HG03521 (cell line): ENCODE measurements around the gene HHAT.

Experiments used
- ATAC-seq: cut with Tn5 transposase; IDR thresholded peaks from one replicate; pipeline ENCODE4 v1.9.1; 2021; ENCODE audit warnings: mild to moderate bottlenecking, moderate library complexity; ENCODE audit not compliant: unreplicated experiment

Gene HHAT

DNA sequence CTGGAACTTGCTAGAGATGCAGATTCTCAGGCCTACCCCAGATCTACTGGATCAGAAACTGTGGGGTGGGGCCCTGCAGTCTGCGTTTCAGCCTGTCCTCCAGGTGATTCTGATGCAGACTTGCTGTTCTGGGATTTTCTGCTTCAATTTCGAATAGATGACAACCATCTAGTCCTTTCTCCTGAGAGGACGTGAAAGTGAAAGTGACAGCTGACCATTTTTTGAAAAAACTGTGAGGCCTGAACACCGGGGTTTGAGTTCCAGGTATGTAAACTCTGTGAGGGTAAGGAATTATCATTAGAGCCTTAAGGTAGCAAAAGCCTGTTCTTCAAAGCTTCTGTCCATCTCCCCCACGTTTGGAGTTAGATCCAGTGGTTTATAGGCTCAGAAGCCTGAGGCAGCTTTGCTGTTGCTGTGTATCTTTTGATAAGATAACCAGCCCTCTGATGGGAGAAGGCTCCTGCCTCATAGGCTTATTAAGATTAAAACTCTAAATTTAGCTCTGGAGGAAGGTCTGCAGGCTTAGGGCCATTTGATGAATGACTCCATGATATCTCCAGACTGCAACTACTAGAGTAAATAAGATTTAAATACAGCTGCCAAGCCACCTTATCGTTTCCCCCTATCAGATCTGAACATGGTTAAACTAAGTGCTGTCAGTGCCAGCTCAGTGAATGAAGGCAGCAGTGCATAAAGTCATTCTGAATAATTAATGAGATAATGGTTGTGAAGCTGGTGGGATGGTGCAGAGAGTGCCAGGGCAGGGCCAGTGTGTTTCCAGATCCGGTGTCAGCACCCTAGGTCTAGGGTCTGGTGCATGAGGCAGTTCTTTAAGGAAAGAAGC lies 335.2 kb downstream of the HHAT start:
- ATAC-seq: no peak

DNA sequence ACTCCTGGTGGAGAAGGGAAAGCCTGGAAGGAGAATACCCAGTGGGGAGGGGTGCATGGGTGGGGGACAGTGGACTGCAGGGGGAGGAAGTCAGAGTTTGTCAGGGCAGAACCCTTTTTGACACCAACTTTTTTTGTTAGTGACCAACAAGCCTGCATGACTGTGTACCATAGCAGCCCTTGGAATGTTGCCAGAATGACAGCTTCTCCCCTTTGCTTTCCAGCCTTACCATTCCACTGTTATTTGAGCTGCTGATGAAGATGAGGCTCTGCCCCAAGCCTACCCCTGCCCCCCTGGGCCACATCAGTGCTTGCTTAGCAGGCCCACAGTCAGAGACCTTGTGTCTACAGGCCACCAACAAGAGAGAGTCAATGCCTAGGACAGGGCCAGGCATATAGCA lies 341.2 kb downstream of the HHAT start:
- no peak for ATAC-seq

GRCh38 chr1:210674151-210674550 lies 345.4 kb downstream of the HHAT start:
- ATAC-seq: no peak

GRCh38 chr1:210676539-210676938 lies 347.8 kb downstream of the HHAT start:
- ATAC-seq: no peak

DNA sequence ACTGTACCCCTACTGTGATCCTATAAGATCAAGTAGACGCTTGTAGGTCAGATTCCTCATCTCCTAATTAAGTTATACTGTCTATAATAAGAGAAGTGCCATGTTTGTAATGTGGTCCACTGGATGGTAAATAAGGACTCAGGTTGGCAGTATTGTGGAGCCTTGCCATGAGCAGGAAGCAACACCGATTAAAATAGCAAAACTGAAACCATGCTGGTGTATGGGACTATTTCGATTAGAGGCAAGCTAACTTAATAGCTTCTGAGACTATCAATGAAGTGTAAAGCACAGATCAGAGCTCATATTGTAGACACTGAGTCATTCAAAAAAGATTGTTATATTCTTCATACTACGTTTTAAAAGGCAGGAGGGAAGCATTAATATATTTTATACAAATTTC lies 348.8 kb downstream of the HHAT start:
- no peak for ATAC-seq

- ATAC-seq: no peak
Measured at GRCh38 chr1:210678306-210678705, 349.6 kb downstream of the HHAT start.

DNA sequence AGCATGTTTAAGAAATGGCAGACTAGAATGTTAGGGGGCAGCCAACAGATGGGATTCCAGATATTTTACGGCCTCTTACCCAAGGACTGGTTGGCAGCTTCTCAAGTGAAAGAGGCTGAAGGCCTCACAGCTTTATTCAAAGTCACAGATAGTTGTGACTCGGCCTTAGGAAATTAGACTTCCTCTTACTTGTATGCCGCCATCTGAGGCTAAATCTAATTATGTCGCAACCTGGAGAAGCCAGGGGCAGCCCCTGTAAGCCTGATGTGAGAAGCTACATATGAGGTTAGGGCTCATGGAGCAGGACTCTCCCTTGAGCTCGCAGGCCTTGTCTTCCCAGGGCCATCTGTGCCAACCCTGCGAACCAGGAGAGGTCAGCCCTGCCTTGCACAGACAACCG lies 352.5 kb downstream of the HHAT start:
- no peak for ATAC-seq

GRCh38 chr1:210683403-210684047 lies 354.8 kb downstream of the HHAT start:
- ATAC-seq: no peak

GRCh38 chr1:210684466-210685294 lies 356.0 kb downstream of the HHAT start:
- ATAC-seq: peak; percentile 77

DNA sequence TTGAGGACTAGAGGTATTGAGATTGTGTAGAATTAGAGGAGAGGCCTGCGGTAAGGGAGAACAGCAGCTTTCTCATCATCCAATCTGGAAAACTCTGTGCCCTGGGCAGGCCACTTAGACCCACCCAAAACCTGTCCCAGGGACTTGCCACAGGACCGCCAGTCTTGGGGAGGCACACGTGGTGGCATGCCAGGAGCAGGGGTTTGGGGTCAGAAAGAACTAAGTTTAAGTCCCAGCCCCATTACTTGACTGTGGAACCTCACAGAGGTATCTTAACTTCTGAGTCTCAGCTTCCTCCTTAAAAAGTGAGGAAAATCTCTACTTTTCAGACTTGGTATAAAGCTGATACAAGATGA lies 356.6 kb downstream of the HHAT start:
- no peak for ATAC-seq

- ATAC-seq: no peak
Measured at GRCh38 chr1:210686841-210687240, 358.1 kb downstream of the HHAT start.

GRCh38 chr1:210687582-210688279 lies 359.0 kb downstream of the HHAT start:
- ATAC-seq: no peak

DNA sequence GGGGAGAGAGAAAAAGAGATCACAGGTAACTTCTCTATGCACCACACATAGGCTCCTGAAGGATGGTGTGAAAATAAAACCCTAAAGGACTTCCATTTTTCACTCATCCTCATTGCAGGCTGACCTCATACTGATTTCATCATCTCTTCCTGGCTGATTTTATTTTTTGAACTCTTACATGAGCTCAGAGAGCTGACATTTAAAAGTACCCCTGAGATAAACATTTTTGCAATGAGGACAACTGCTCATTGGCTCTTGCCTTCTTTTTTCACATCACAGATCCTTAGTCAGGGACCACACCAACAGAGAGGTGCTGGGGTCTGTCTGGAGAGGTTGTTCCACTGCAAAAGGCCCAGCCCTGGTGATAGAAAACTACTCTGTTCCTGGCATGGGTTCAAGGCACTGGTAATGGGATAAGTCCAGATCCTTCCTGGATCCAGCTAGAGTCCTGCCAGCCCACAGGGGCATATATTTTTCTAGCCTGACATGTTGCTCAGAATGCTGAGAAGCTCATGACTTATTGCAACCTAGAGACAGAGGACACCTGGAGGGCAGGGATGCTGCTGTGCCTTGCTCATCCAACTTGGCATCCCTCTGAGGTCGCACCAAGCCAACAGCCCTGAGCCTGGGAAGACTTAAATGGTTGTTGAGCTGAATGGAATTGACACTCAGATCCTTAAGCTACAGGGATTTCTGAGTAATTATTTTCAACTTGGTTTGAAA lies 360.0 kb downstream of the HHAT start:
- ATAC-seq: no peak

DNA sequence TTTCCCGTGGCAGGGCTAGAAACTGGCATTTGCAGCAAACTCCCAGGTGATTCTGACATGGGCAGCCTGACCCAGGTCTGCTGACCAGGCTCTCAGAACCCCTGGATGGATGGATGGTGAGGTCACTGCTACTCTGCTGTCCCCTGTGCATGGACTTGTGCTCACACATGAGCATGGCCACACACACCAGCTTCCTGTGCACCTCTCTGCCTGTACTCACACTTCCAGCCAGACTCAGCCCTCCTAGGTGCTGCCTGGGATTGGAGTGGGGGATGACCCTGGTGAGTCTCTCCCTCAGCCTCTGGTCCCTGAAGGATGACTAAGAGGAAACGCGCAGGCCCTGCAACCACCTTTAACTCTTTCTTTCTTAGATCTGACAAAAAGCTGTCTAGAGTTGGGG lies 361.1 kb downstream of the HHAT start:
- ATAC-seq: no peak

DNA sequence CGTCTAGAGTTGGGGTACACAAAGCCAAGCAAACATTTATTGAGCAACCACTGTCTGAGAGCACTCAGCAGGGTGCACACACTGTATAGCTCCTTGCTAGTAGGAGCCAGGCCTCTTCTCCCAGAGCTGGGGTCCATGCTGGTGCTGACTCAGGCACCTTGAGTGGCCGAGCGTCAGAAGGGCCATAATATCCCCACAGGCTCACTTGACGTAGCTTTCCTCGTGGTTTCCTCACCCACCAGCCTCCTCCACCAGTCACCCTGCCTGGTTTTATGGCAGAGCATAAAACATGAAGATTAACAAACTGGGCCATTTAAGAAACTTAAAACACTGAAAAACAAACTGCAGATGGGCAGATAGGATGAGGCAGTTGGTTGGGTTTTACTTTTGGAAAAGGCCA lies 361.5 kb downstream of the HHAT start:
- ATAC-seq: no peak

GRCh38 chr1:210691039-210691610 lies 362.4 kb downstream of the HHAT start:
- no peak for ATAC-seq

- ATAC-seq: peak; percentile 40
Measured at GRCh38 chr1:210692796-210693195, 364.1 kb downstream of the HHAT start.

DNA sequence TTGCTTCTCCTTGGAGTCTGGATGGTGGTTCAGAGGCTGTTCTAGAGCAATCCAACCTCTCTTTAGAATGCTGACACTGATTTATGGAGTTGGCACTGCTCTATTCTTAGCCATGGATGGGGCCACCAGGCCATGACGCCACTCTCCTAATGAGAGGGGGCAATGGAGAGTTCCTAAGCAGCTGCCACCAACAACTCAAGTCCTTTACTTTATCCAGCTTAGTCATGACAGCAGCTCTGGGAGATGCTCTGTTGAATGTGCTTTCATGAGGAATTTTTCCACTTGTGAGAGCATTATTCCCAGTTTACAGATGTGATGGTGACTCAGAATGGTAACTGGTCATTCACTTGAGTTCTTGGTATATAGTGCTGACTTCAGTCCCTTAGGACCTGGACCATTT lies 366.3 kb downstream of the HHAT start:
- ATAC-seq: no peak

DNA sequence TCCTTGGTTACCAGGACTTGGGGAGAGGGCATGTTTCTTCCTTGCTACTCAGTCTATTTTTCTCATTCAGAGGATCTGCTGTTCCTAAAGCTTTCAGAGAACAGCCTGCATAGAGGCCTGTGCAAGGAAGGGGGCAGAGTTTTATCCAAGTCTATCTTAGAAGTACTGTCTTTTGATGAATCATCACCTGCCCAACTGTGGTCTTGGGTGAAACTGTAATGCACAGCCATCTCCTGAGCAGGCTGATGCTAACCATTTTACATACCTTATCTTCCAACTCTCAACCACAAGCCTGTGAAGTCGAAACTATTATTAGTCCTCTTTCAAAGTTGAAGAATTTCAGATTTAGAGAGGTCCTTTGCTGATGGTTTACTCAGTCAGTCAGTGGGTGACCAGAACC lies 368.0 kb downstream of the HHAT start:
- peak; percentile 97 for ATAC-seq

- no peak for ATAC-seq
Measured at GRCh38 chr1:210697185-210697584, 368.5 kb downstream of the HHAT start.
